ENCODE results near the gene TIMM22.

The TIMM22 gene

GRCh38 chr17:1022278-1023024, 25.5 kb downstream of the TIMM22 start:
- DNase-seq (ENCODE audit: low read depth): no peak

GRCh38 chr17:1024076-1024475, 27.1 kb downstream of the TIMM22 start:
- no peak for DNase-seq (ENCODE audit: low read depth)

- DNase-seq (ENCODE audit: low read depth): no peak
Measured at GRCh38 chr17:1025733-1026598, 29.0 kb downstream of the TIMM22 start.

- DNase-seq (ENCODE audit: low read depth): no peak
Measured at GRCh38 chr17:1026599-1026975, 29.7 kb downstream of the TIMM22 start.

- DNase-seq (ENCODE audit: low read depth): no peak
Measured at GRCh38 chr17:1027044-1027443, 30.1 kb downstream of the TIMM22 start.

- peak; percentile 26 for DNase-seq (ENCODE audit: low read depth)
Measured at GRCh38 chr17:1029196-1029921, 32.4 kb downstream of the TIMM22 start.

GRCh38 chr17:1029922-1030644, 33.2 kb downstream of the TIMM22 start:
- no peak for DNase-seq (ENCODE audit: low read depth)

GRCh38 chr17:1030684-1031532, 34.0 kb downstream of the TIMM22 start:
- no peak for DNase-seq (ENCODE audit: low read depth)

- no peak for DNase-seq (ENCODE audit: low read depth)
Measured at GRCh38 chr17:1031711-1032110, 34.8 kb downstream of the TIMM22 start.

GRCh38 chr17:1032391-1032790, 35.5 kb downstream of the TIMM22 start:
- no peak for DNase-seq (ENCODE audit: low read depth)

GRCh38 chr17:1033503-1033902, 36.6 kb downstream of the TIMM22 start:
- DNase-seq (ENCODE audit: low read depth): no peak

GRCh38 chr17:1034652-1035210, 37.8 kb downstream of the TIMM22 start:
- DNase-seq (ENCODE audit: low read depth): no peak

- DNase-seq (ENCODE audit: low read depth): no peak
Measured at GRCh38 chr17:1035546-1036170, 38.7 kb downstream of the TIMM22 start.

- no peak for DNase-seq (ENCODE audit: low read depth)
Measured at GRCh38 chr17:1036171-1036844, 39.4 kb downstream of the TIMM22 start.

- no peak for DNase-seq (ENCODE audit: low read depth)
Measured at GRCh38 chr17:1036845-1037237, 39.9 kb downstream of the TIMM22 start.

GRCh38 chr17:1037238-1037879, 40.4 kb downstream of the TIMM22 start:
- DNase-seq (ENCODE audit: low read depth): no peak

- no peak for DNase-seq (ENCODE audit: low read depth)
Measured at GRCh38 chr17:1038459-1039122, 41.7 kb downstream of the TIMM22 start.

GRCh38 chr17:1039123-1039507, 42.2 kb downstream of the TIMM22 start:
- no peak for DNase-seq (ENCODE audit: low read depth)
